GM10266 (cell line): ENCODE results near the gene CCDC86.
"Not testable (repeated sequence)": the region's sequence is repeated elsewhere in the genome, so short reads cannot be mapped to it uniquely, and the experiment has no call there.

Experiments used
- DNase-seq: peaks from one replicate; pipeline ENCODE4 v3.0.0; 2012; ENCODE audit errors: extremely low spot score
- CTCF ChIP-seq: IDR thresholded peaks from 2 replicates; pipeline ENCODE4 v1.5.1; 2012; ENCODE audit warnings: mild to moderate bottlenecking, low read depth; ENCODE audit not compliant: control insufficient read depth, insufficient read depth; ENCODE audit errors: missing control alignments

The CCDC86 gene

GRCh38 chr11:60816590-60817157 lies 25.2 kb upstream of the CCDC86 start:
- no peak for TF ChIP-seq CTCF
- DNase-seq, result no peak

- no peak for TF ChIP-seq CTCF
Observed at GRCh38 chr11:60818057-60818456, 23.9 kb upstream of the CCDC86 start.

GRCh38 chr11:60821827-60822599 lies 19.9 kb upstream of the CCDC86 start:
- peak; percentile 45 for DNase-seq
- TF ChIP-seq CTCF, result no peak

More at GRCh38 chr11:60818057-60818456, 23.9 kb upstream of the CCDC86 start:
- DNase-seq, result no peak

- DNase-seq, result not testable (repeated sequence)
Observed at GRCh38 chr11:60823745-60824306, 18.1 kb upstream of the CCDC86 start.

- no peak for TF ChIP-seq CTCF
- DNase-seq, result no peak
Observed at GRCh38 chr11:60825118-60825517, 16.8 kb upstream of the CCDC86 start.

- no peak for DNase-seq
- TF ChIP-seq CTCF, result no peak
Observed at GRCh38 chr11:60825790-60826189, 16.1 kb upstream of the CCDC86 start.

- no peak for TF ChIP-seq CTCF
- no peak for DNase-seq
Observed at GRCh38 chr11:60830478-60831142, 11.3 kb upstream of the CCDC86 start.
